ENCODE measurements around the gene HMCN2.
A peak's percentile ranks its signal among the peaks of the same experiment; 100 is the strongest.

Gene HMCN2

DNA sequence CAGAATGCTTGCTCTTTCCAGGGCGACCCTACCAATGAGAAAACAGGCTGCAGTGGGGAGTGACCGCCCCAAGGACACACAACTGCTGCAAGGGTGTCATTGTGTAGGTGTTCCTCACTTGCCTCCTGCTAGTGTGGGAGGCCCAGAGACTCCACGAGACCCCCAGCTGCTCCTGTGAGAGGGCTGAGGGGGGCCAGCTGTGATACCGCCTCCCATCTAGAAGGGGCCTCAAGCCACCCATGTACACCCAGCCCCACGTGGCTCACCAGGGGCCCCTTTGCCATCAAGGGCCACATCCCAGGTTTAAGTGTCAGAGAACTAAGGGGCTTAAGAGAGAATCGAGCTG lies 177.9 kb downstream of the HMCN2 start:
- DNase-seq = no peak

- DNase-seq = no peak
These were observed 178.4 kb downstream of the HMCN2 start for GRCh38 chr9:130443840-130444492.

DNA sequence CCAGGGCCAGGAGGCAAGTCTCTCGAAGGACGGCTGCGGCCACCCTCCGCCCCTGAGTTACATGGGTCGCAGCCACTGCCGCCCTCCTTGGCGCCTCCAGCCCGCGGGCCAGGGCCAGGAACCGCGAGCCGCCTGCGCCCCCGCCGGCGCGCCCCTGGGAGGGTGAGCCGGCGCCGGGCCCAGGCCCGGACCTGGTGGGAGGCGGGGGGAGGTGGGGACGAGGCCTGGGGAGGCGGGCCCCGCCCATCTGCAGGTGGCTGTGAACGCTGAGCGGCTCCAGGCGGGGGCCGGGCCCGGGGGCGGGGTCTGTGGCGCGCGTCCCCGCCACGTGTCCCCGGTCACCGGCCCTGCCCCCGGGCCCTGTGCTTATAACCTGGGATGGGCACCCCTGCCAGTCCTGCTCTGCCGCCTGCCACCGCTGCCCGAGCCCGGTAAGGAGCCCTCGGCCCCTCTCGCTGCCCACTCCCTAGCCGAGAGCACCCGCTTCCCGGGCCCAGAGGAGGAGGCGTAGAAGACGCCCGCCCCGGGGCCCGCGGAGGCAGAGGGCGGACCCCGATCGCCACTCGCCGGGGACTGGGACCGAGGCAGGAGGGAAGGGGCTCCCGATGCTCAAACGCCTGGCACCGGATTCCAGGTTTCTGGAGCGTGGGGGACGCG lies 179.1 kb downstream of the HMCN2 start, which contains the start of gene ASS1:
Gene ASS1 (plus strand): TSS at position 397 of the 657 bp plus-strand sequence. CDS start 7,268 bp downstream, outside the sequence.
- no peak for DNase-seq

DNA sequence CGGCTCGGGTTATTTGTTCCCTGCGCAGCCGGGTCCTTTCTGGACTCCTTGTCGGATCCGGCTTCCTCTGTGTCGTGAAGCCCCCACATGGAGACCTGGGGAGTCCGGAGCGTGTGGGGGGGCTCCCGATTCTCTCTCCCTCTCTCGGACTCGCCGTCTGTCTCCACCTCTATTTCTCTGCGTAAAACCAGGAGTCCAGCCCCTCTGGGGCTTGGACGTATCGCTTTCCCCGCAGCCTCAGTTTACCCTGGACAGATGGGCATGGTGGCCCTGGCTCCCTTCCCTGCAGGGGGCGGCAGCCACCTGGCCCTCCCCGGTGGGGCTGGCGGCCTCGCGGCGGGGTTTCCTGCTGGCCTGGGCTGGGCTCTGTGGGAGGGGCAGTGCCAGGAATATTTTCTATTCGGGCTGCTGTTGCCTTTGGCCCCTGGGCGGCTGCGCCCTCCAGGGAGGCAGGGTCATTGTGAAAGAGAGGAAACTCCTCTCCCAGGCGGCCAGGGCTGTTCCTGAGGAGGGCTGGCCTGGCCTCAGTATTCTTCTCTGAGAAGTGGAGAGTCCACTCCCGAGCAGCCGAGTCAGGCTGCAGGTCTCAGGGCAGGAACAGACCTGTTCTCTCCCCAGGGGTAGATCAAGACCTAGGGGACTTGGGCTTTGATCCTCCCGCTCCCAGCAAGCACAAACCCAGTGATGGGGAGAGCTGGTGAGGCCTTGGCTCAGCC lies 179.9 kb downstream of the HMCN2 start:
- DNase-seq = peak; percentile 20

DNA sequence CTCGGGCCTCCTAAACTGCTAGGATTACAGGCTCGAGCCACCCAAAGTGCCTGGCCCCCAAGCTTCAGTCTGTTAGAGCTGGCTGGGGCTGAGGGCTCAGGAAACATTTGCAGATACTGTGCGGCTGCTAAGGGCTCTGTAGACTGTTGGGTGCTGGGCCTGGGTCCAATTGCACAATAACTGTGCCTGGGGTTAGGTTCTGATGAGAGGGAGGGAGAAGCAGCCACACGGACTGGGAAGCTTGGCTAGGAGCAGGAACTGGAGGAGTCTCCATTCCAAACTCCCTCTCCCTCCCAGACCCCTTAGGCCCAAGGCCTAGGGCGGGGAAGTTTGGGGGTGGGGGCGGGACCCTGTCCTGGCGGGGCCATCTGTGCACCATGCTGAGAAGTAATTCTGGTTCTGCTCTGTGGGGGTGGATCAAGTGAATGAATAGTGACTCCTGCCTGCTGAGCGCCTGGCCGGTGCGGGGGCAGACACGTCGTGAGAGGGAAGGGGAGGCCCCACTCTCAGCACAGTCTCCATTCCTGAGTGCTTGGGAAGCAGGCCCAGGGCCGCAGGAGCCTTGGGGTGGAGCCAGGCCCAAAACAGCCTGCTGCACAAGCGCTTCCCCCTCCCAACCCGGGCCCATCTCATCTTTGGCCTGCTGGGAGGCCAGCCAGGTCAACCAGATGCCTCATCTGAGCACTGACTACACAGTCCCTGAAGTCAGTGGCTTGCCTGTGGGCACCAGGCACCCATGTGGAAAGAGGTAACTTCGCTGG lies 180.7 kb downstream of the HMCN2 start:
- peak; percentile 70 for DNase-seq

- DNase-seq = no peak
These were observed 181.7 kb downstream of the HMCN2 start for GRCh38 chr9:130447193-130447816.

- no peak for DNase-seq
These were observed 182.6 kb downstream of the HMCN2 start for GRCh38 chr9:130448035-130448624.

DNA sequence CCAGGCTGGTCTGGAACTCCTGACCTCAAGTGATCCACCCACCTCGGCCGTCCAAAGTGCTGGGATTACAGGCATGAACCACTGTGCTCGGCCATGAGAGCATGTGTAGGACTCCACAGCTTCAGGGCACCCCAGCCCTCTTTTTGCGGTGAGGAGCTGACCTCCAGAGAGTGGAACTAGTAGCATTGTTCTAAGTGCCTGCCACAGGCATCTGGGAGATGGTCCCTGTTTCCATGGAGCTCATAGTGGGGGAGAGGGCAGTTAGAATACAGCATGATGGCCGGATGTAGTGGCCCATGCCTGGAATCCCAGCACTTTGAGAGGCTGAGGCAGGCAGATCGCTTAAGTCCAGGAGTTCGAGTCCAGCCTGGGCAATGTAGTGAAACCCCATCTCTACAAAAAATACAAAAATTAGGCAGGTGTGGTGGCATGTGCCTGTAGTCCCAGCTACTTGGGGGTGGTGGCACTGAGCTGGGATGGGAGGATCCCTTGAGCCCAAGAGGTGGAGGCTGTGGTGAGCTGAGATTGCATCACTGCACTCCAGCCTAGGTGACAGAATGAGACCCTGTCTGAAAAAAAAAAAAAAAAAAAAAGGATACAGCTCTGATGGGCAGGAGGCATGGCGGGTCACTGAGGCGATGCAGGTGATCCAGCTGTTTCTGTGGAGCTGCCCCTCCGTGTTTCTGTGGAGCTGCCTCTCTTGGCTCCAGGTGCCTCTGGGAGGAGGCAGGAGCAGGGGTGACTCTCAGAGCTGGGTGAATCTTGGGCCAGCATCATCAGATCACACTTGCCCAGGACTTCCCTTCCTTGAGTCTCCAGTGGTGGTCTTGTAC lies 183.4 kb downstream of the HMCN2 start:
- DNase-seq = no peak

DNA sequence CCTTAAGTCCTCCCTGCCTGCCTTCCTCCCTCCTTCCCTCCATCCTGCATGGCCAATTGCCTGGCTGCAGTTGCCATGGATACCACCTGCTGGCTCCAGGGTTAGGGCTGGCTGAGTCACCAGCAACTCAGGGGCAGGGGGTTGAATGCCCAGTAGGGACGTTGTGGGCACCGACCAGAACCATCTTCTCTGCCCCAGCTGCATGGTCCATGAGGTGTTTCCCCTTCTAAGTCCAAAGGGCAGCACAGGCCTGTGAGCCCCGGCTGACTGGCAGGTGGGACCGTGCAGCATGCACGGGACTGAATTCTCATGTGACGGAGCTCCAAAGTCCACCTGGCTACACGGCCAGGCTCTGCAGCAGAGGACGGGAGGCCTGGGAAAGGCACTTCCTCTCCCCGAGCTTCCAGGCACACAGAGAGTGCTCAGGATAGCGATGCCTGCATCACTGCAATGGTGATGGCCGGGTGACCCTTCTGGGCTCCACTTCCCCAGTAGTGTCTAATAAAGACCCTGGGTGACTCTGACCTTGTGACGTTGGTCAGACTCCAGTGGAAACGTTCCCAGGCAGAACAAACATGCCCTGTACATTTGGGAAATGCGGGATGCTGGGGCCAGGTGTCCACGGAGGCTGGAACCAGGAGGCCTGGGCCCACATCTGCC lies 184.9 kb downstream of the HMCN2 start:
- no peak for DNase-seq

DNA sequence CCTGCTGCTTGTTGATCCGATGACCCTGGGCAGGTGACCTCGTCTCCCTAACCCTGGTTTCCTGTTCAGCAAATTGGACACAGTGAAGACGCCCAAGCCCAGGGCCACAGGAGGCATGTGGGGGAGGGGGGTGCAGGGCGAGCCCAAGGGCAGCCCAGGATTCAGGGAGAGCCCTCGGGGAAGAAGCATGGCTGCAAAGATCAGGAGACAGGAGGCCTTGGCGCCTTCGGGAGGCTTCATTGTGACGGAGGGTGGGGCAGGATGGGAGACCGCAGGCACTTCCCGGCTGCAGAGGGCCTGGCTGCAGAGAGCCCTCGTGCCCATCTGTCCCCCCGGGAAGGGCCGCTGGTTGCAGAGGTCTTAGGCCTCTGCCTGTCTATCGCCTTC lies 185.4 kb downstream of the HMCN2 start:
- no peak for DNase-seq

- DNase-seq = peak; percentile 93
These were observed 186.2 kb downstream of the HMCN2 start for GRCh38 chr9:130451509-130452388.

DNA sequence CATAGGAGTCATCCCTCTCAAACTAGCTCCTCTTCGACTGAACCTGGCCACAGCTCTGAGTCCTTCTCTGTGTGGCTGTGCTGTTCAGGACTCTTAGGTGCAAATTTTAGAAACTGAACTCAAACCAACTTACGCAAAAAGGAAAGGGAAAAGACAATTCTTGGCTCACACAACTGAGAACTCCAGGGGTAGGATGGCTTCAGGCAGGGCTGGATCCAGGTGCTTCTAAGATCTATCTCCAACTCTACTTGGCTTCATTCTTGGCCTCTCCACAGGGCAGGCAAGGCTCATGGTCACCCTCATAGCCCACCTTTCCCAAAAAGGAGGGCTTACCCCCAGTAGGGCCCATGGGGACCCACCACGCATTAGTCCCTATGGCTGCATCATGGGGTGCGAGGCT lies 187.3 kb downstream of the HMCN2 start:
- DNase-seq = no peak

GRCh38 chr9:130453487-130453886 lies 187.9 kb downstream of the HMCN2 start:
- DNase-seq = peak; percentile 28

DNA sequence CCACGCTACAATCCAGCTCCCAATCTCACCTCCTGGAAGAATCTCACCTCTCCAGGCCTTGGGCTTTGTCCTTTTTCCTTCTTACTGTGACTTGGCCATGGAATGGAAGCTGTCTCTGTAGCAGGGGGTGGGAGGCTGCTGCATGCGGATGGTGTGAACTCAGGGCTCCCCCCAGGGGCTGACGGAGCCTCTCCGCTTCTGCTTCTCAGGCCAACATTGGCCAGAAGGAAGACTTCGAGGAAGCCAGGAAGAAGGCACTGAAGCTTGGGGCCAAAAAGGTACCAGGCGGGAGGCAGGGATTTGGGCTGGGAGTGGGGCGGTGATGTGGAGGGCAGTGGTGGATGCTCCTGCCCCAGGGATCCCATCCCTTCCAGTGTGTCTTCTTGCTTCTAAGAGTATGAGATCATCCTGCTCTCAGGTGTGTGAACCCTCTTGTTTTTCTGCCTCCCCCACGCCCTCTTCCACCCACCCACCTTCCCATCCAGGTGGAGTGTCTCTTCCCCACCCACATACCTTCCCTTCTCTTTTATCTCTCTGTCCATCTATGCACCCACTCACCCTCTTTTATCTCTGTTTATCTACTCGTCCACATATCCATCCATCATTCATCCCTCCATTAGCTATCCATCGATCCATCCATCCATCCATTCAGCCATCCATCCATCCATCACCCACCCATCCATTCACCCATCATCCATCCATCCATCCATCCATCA lies 188.7 kb downstream of the HMCN2 start:
- DNase-seq = no peak

DNA sequence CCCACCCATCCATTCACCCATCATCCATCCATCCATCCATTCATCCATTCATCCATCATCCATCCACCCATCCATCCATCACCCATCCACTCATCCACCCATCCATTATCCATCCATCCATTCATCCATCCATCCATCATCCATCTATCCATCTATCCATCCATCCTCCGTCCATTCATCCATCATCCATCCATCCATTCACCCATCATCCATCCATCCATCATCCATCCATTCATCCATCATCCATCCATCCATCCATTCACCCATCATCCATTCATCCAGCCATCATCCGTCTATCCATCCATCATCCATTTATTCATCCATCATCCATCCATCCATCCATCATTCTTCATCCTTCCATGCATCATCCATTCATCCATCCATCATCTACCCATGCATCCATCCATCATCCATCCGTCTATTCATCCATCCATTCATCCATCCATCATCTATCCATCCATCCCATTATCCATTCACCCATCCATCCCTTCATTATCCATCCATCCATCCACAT lies 189.3 kb downstream of the HMCN2 start:
- no peak for DNase-seq

- DNase-seq = no peak
These were observed 192.7 kb downstream of the HMCN2 start for GRCh38 chr9:130458027-130458803.

GRCh38 chr9:130458804-130459067 lies 193.2 kb downstream of the HMCN2 start:
- no peak for DNase-seq

GRCh38 chr9:130459151-130459550 lies 193.6 kb downstream of the HMCN2 start:
- DNase-seq = no peak

Data from kidney glomerular epithelial cell (primary cell).